Naive B cell (primary cell): Measurements from ENCODE around the gene PHF23. TPM values are rescaled to one million over a fixed set of nuclear protein-coding genes. Genes with fewer than 3 reads are reported as not detected.
A peak's percentile ranks its signal among the peaks of the same experiment; 100 is the strongest.

Experiments used
- ATAC-seq, 2 donors: fragments of 150-1000 bp; cut with Tn5 transposase; 2 replicates each; pipeline ENCODE4 v1.10.0; 2021; ENCODE audit warnings: low read depth in 2 of 2, mild to moderate bottlenecking in 2 of 2, moderate library complexity in 2 of 2
- DNase-seq: peaks from one replicate; pipeline ENCODE4 v3.0.0; 2022
- H3K27ac Mint-ChIP-seq, 6 donors: one replicate each; pipeline ENCODE4 v1.8.0; 2020 to 2022; ENCODE audit warnings: mild to moderate bottlenecking in 6 of 6, mixed read lengths in 6 of 6, moderate library complexity in 5 of 6, inconsistent platforms in 2 of 6
- H3K27me3 Mint-ChIP-seq, 3 donors: one replicate each; pipeline ENCODE4 v1.8.0; 2021 to 2022; ENCODE audit warnings: mixed read lengths in 3 of 3, mild to moderate bottlenecking in 1 of 3
- H3K36me3 Mint-ChIP-seq, 2 donors: one replicate each; pipeline ENCODE4 v1.8.0; 2020 to 2022; ENCODE audit warnings: mixed read lengths in 2 of 2, inconsistent platforms in 1 of 2, mild to moderate bottlenecking in 1 of 2
- H3K4me1 Mint-ChIP-seq, 3 donors: one replicate each; pipeline ENCODE4 v1.8.0; 2020 to 2022; ENCODE audit warnings: mixed read lengths in 3 of 3, inconsistent platforms in 1 of 3, mild to moderate bottlenecking in 1 of 3, moderate library complexity in 1 of 3
- H3K4me3 Mint-ChIP-seq, 8 donors: one replicate each; pipeline ENCODE4 v1.8.0; 2020 to 2022; ENCODE audit warnings: mild to moderate bottlenecking in 8 of 8, mixed read lengths in 8 of 8, moderate library complexity in 8 of 8, inconsistent platforms in 2 of 8
- H3K9me3 Mint-ChIP-seq, 7 donors: one replicate each; pipeline ENCODE4 v1.8.0; 2020 to 2022; ENCODE audit warnings: mixed read lengths in 7 of 7, mild to moderate bottlenecking in 5 of 7, inconsistent platforms in 2 of 7, moderate library complexity in 1 of 7
- polyA plus RNA-seq, 6 donors: library from polyadenylated mRNA; unstranded; fragments of 300-500 nt; fragmentation: Illumina TruSeq; gene quantifications; one replicate each; pipeline ENCODE4 v1.2.3, GENCODE V29; 2021; ENCODE audit warnings: low read depth in 6 of 6

Gene PHF23
- polyA plus RNA-seq, 6 donors from 2014 or later: 11.9 to 24.2 (median 20.5) TPM

DNA sequence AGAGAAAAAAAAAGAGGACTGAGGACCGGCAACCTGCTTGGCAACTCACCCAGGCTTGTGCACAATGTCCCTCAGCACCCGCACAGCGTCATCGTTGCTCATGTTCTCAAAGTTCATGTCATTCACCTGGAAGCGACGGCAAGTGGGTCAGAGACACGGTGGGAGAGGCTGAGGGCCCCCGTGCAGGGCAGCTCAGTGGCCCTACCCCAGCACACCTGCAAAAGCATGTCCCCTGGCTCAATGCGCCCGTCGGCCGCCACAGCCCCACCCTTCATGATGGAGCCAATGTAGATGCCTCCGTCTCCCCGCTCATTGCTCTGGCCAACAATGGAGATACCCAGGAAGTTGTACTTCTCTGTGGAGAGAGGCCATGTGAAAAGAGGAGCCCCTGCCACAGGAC lies 10.3 kb downstream of the PHF23 start:
- Mint-ChIP-seq H3K9me3 (no peaks in the 10 kb centered on the region), H3K27me3 (no peaks in the 10 kb centered on the region), H3K4me3 (no peak overlapping the region), H3K4me1 (peaks cover 21% of the 10 kb centered on the region in 3 donors), H3K27ac (no peak overlapping the region), H3K36me3 (peaks cover 0 to 9% of the 10 kb centered on the region in 2 donors)
- ATAC-seq (no peak), DNase-seq (no peak)

DNA sequence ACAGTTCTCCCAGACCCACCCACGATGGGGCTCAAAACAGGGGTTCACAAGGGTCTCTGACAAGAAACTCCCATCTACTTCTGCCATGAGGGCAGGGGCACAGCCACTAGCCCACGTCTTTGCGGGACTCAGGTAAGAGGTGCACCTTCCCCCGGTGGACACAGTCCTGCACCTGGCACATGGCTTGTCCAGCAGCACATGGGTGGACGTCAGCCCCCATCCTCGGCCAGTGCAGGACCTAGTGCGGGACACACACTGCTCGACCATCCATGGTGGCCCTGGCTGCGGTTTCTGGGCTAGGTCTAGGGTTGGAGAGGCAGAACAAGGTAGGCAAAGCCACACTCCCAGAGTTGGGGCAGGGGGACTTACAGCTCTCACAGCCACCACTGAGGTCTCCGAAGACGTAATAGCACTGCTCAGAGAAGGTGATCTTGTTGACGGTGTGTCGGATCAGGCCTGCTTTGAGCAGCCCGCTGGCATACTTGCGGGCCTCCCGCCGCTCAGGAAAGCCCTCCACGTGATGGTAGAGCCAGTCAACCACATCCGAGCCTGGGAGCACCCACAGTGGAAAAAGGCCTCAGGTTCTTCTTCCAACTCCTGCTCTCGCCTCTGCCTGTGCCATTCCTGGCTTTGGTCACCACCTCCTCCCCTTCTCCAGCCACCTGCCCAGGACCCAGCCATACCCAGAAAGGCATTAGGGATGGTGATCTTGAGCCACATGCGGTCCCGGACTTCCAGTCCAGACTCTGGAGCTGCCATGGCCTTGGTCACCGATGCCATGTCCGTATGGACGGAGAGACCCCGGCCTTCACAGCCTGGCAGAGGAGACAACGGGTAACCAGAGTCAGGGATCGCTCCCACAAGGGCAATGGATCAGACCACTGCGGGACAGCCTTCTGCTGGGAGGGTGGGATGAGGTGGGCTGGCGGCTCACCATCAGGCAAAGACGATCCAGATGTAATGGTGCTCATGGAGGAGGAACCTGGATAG lies 12.2 kb downstream of the PHF23 start:
- Mint-ChIP-seq H3K27ac (no peak overlapping the region), H3K9me3 (no peaks in the 10 kb centered on the region), H3K27me3 (no peaks in the 10 kb centered on the region), H3K36me3 (peaks cover 0 to 9% of the 10 kb centered on the region in 2 donors), H3K4me1 (peaks cover 3 to 6% (median 6%) of the 10 kb centered on the region in 3 donors), H3K4me3 (peak overlapping the region in 1 of 8 donors; percentile 6)
- ATAC-seq: no peak
- DNase-seq: no peak

- Mint-ChIP-seq H3K36me3 (peaks cover 0 to 9% of the 10 kb centered on the region in 2 donors), H3K4me1 (peaks cover 6 to 14% (median 8%) of the 10 kb centered on the region in 3 donors), H3K27ac (no peak overlapping the region), H3K9me3 (no peaks in the 10 kb centered on the region), H3K27me3 (no peaks in the 10 kb centered on the region), H3K4me3 (no peak overlapping the region)
- ATAC-seq (no peak), DNase-seq (no peak)
Observed at GRCh38 chr17:7225711-7226331, 13.4 kb downstream of the PHF23 start.

DNA sequence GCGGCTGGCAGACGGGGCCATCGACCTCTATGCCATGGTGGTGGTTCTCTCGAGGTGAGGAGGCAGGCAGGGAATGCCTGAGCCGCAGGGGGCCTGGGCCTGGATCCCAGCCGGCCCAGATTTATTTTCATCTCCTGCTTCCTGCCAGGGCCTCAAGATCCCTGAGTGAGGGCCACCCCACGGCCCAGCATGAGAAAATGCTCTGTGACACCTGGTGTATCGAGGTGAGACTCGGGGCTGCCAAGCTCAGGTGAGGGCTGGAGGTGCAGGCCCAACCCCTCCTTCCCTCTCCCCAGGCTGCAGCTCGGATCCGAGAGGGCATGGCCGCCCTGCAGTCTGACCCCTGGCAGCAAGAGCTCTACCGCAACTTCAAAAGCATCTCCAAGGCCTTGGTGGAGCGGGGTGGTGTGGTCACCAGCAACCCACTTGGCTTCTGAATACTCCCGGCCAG lies 14.6 kb downstream of the PHF23 start:
- DNase-seq: no peak
- Mint-ChIP-seq H3K36me3 (peaks cover 0 to 9% of the 10 kb centered on the region in 2 donors), H3K27me3 (no peaks in the 10 kb centered on the region), H3K9me3 (no peaks in the 10 kb centered on the region), H3K4me1 (peaks cover 14 to 23% (median 14%) of the 10 kb centered on the region in 3 donors), H3K27ac (no peak overlapping the region), H3K4me3 (peak overlapping the region in 1 of 8 donors; percentile 42)
- no peak for ATAC-seq

DNA sequence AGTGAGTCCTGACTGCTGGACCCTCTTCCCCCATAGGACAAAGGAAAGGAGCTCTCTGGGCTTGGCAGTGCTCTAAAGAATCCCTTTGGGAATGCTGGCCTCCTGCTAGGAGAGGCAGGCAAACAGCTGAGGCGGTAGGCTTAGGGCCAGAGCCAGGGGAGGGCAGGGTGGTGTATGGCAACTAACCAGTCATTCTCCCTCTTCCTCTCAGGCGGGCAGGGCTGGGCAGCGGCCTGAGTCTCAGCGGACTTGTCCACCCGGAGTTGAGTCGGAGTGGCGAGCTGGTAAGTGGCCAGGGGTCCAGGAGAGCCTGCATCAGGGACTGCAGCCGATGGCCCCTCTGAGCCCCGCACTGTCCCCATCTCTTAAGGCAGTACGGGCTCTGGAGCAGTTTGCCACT lies 15.1 kb downstream of the PHF23 start:
- H3K9me3 Mint-ChIP-seq: no peaks in the 10 kb centered on the region
- DNase-seq (no peak), ATAC-seq (no peak)
- peaks cover 0 to 9% of the 10 kb centered on the region in 2 donors for H3K36me3 Mint-ChIP-seq
- H3K27me3 Mint-ChIP-seq: no peaks in the 10 kb centered on the region
- no peak overlapping the region for H3K27ac Mint-ChIP-seq
- H3K4me3 Mint-ChIP-seq: peak overlapping the region in 1 of 8 donors; percentile 6
- H3K4me1 Mint-ChIP-seq: peaks cover 18 to 28% (median 20%) of the 10 kb centered on the region in 3 donors

DNA sequence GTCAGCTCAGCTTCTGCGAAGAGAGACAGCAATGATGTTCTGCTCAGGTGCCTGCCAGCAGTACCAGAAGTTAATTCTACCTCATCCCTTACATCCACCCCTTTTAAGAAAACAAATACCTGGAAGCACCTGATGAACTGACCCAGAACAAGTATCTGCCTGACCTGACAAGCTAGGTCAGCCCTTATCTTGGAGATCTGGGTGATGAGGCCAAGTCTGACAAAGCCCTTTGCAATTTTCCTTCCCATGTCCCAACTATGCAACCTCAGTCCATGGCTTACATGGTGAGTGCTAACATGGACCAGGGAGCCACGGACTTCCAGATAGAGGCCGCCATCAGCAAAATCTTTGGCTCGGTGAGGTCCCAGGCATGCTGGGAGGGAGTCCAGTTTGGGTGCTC lies 15.9 kb downstream of the PHF23 start:
- Mint-ChIP-seq H3K4me3 (no peak overlapping the region), H3K36me3 (peaks cover 0 to 9% of the 10 kb centered on the region in 2 donors), H3K4me1 (peaks cover 22 to 36% (median 26%) of the 10 kb centered on the region in 3 donors)

DNA sequence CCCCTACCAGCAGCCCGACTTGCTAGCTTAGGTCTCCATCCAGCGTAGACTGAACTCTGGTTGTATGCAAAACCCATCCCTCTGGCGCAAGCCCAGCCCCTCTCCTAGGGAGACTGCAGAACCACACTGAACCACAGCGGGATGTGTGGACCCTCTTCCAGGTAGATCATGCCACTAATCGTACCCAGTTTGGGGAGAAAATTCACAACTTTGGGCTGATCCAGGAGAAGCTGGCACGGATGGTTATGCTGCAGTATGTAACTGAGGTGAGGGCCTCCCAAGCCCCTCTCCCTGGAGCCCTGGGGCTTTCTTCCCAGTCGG lies 16.3 kb downstream of the PHF23 start:
- DNase-seq: no peak
- H3K9me3 Mint-ChIP-seq: no peaks in the 10 kb centered on the region
- H3K4me1 Mint-ChIP-seq: peaks cover 22 to 40% (median 31%) of the 10 kb centered on the region in 3 donors
- peak overlapping the region in 1 of 8 donors; percentile 38 for H3K4me3 Mint-ChIP-seq
- ATAC-seq: no peak
- H3K36me3 Mint-ChIP-seq: peaks cover 0 to 4% of the 10 kb centered on the region in 2 donors
- no peak overlapping the region for H3K27ac Mint-ChIP-seq
- no peaks in the 10 kb centered on the region for H3K27me3 Mint-ChIP-seq

More for the DNA sequence above, 15.9 kb downstream of the PHF23 start:
- Mint-ChIP-seq H3K27me3 (no peaks in the 10 kb centered on the region), H3K9me3 (no peaks in the 10 kb centered on the region), H3K27ac (peak overlapping the region in 1 of 6 donors; percentile 6)
- DNase-seq (no peak), ATAC-seq (no peak)

- DNase-seq (no peak), ATAC-seq (no peak)
- H3K9me3 Mint-ChIP-seq: no peaks in the 10 kb centered on the region
- H3K36me3 Mint-ChIP-seq: no peaks in the 10 kb centered on the region
- H3K4me1 Mint-ChIP-seq: peaks cover 26 to 45% (median 36%) of the 10 kb centered on the region in 3 donors
- H3K27me3 Mint-ChIP-seq: no peaks in the 10 kb centered on the region
- no peak overlapping the region for H3K27ac Mint-ChIP-seq
- peak overlapping the region in 3 of 8 donors; percentile 59 to 91 (median 74) for H3K4me3 Mint-ChIP-seq
Observed at GRCh38 chr17:7222093-7222971, 16.9 kb downstream of the PHF23 start.

DNA sequence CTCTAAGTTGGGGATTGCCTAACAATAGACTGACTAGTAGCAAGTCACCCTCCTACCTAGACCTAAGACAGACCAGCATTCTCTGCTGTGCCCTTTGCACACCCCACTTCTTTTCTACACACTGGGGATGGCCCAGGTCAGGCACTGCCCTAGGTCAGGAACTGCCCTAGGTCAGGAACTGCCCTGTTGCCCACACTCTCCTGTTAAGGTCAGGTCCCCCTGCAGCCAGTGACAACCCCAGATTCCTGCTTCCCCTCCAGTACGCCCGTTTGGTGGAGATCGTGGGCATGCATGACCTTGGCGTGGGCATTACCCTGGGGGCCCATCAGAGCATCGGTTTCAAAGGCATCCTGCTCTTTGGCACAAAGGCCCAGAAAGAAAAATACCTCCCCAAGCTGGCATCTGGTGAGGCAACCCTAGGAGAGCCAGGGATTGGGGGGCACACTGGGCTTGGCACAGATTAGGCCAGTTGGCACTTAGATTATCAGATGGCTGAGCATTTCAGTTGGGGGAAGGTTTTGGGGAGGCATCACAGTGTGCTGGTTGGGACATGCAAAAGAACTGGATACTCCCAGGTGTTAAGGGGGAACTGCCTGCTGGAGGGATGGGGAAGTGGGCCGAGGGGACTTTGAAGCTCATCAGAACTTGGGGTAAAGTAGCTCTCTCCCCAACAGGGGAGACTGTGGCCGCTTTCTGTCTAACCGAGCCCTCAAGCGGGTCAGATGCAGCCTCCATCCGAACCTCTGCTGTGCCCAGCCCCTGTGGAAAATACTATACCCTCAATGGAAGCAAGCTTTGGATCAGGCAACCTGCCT lies 17.8 kb downstream of the PHF23 start:
- no peaks in the 10 kb centered on the region for H3K36me3 Mint-ChIP-seq
- peaks cover 27 to 50% (median 41%) of the 10 kb centered on the region in 3 donors for H3K4me1 Mint-ChIP-seq
- DNase-seq (no peak), ATAC-seq (no peak)
- peak overlapping the region in 4 of 6 donors; percentile 62 to 91 (median 78) for H3K27ac Mint-ChIP-seq
- H3K9me3 Mint-ChIP-seq: no peaks in the 10 kb centered on the region
- H3K27me3 Mint-ChIP-seq: no peaks in the 10 kb centered on the region
- peak overlapping the region; percentile 74 to 97 (median 92) for H3K4me3 Mint-ChIP-seq

DNA sequence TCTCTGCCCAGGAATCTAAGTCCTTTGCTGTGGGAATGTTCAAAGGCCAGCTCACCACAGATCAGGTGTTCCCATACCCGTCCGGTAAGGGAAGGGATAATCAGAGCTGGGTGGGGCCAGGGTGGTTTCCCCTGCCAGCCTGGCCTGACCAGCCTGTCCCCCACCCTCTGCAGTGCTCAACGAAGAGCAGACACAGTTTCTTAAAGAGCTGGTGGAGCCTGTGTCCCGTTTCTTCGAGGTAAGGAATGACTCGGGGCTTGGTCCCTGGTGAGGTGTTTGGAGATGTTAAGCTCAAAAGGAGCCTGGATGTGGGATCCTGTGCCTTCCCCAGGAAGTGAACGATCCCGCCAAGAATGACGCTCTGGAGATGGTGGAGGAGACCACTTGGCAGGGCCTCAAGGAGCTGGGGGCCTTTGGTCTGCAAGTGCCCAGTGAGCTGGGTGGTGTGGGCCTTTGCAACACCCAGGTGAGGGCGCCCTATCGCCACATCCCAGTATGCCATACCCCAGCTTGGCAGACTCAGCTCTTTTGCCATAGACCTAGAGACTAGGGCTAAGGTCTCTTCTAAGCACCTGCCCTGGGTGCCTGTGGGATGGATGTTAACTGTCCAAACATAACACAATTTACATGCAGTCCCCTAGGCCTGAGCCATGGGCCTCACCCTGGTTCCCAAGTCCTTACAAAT lies 18.5 kb downstream of the PHF23 start:
- Mint-ChIP-seq H3K4me1 (peaks cover 35 to 57% (median 47%) of the 10 kb centered on the region in 3 donors), H3K27ac (peak overlapping the region; percentile 69 to 92 (median 83)), H3K27me3 (no peaks in the 10 kb centered on the region), H3K36me3 (no peaks in the 10 kb centered on the region), H3K9me3 (no peaks in the 10 kb centered on the region), H3K4me3 (peak overlapping the region; percentile 86 to 97 (median 94))
- ATAC-seq: peak; percentile 57 to 60
- DNase-seq: peak; percentile 60

GRCh38 chr17:7219812-7220592 lies 19.3 kb downstream of the PHF23 start, which contains the start of the genes ACADVL and DLG4:
Gene ACADVL, plus strand, starts transcription at chr17:7219938. Its CDS starts 47 bp downstream, at chr17:7219985.
Gene DLG4, minus strand, starts transcription at chr17:7219836.
- Mint-ChIP-seq H3K27me3 (no peaks in the 10 kb centered on the region), H3K4me3 (peak within 1 kb of the TSS; percentile 88 to 97 (median 94)), H3K4me1 (peaks cover 37 to 61% (median 51%) of the 10 kb centered on the region in 3 donors), H3K9me3 (no peaks in the 10 kb centered on the region), H3K36me3 (no peaks in the 10 kb centered on the region), H3K27ac (peak within 1 kb of the TSS; percentile 62 to 96 (median 94))
- DNase-seq (peak; percentile 65), ATAC-seq (peak; percentile 71 to 72)
